K562 (cell line): ENCODE data around the gene NTM. TPM values are rescaled to one million over a fixed set of nuclear protein-coding genes. Genes with fewer than 3 reads are reported as not detected.

ENCODE experiments used
- ATAC-seq: fragments of 200-7000 bp; cut with Tn5 transposase; 3 replicates; pipeline ENCODE4 v1.9.1; 2020; ENCODE audit warnings: moderate library complexity
- BruUV-seq: library from RNA; stranded (reverse); fragments of 400-500 nt; replicated peaks from 2 replicates; lab custom pipeline; 2021; lab: Mats Ljungman, UMichigan
- CTCF ChIA-PET: fragments of 300-600 bp; formaldehyde crosslinking; extraction: SDS; loops from one replicate; lab custom pipeline; 2021; ENCODE audit warnings: low intra/inter-chr PET ratio; lab: Yijun Ruan, JAX
- POLR2A ChIA-PET: fragments of 300-600, 350-650 bp; sonication (Branson Sonifier 250); formaldehyde crosslinking; extraction: SDS; loops from one replicate; lab custom pipeline; 2021; ENCODE audit warnings: antibody characterized with exemption, inconsistent platforms; lab: Yijun Ruan, JAX
- DNase-seq, 4 experiments: peaks; one replicate each; pipeline versions ENCODE4 v3.0.0 to v3.0.0-alpha.2; 2011 to 2018; ENCODE audit warnings: low spot score in 3 of 4, mixed read lengths in 3 of 4; ENCODE audit errors: extremely low read depth in 1 of 4
- FAIRE-seq: peaks from 2 replicates; lab custom pipeline; 2011; peaks lifted over from hg19 to GRCh38; lab: Jason Lieb, UNC
- H2AFZ ChIP-seq: 2 replicates; pipeline ENCODE4 v1.6.0; 2011; ENCODE audit warnings: low read depth, low read length, control low read depth, inconsistent platforms
- H3K27ac ChIP-seq: fragments of 200-600 bp; 3 replicates; pipeline ENCODE4 v1.8.0; 2011; ENCODE audit warnings: low read depth, mild to moderate bottlenecking, control low read depth, inconsistent platforms, low read length, moderate library complexity, mixed read lengths; ENCODE audit errors: extremely low read depth
- H3K27me3 ChIP-seq, 2 experiments: fragments of 300-600 bp in 1 of 2; 2 replicates in 1 of 2; 3 replicates in 1 of 2; pipeline versions ENCODE4 v1.6.0 to v1.8.0; 2011; ENCODE audit warnings: inconsistent platforms in 2 of 2, low read length in 2 of 2, mild to moderate bottlenecking in 1 of 2, mixed read lengths in 1 of 2, moderate library complexity in 1 of 2; ENCODE audit not compliant: control insufficient read depth in 2 of 2, insufficient read depth in 2 of 2
- H3K36me3 ChIP-seq: fragments of 300-600 bp; 3 replicates; pipeline ENCODE4 v1.8.0; 2011; ENCODE audit warnings: mild to moderate bottlenecking, low read length, inconsistent platforms; ENCODE audit not compliant: control insufficient read depth, insufficient read depth
- H3K4me1 ChIP-seq, 2 experiments: fragments of 200-600 bp in 1 of 2; replicated peaks in 1 of 2; 2 replicates in 1 of 2; 3 replicates in 1 of 2; pipeline versions ENCODE4 v1.5.1 to v1.8.0; 2011; ENCODE audit warnings: inconsistent platforms in 2 of 2, low read length in 2 of 2, mild to moderate bottlenecking in 1 of 2, mixed read lengths in 1 of 2, moderate library complexity in 1 of 2; ENCODE audit not compliant: control insufficient read depth in 2 of 2, insufficient read depth in 2 of 2
- H3K4me2 ChIP-seq: 2 replicates; pipeline ENCODE4 v1.6.1; 2011; ENCODE audit warnings: low read length, control low read depth, inconsistent platforms, mixed read lengths; ENCODE audit not compliant: insufficient read depth
- H3K4me3 ChIP-seq: fragments of 200-600 bp; sonication (generic), shearing (Covaris generic); 2 replicates; pipeline ENCODE4 v1.5.1; 2016; ENCODE audit warnings: control low read depth, inconsistent platforms
- H3K79me2 ChIP-seq: fragments of 200-600 bp; 3 replicates; pipeline ENCODE4 v1.8.0; 2011; ENCODE audit warnings: low read length, inconsistent platforms; ENCODE audit not compliant: control insufficient read depth, insufficient read depth
- H3K9ac ChIP-seq, 2 experiments: 2 replicates each; pipeline versions ENCODE4 v1.6.0 to v1.6.1; 2011; ENCODE audit warnings: low read depth in 2 of 2, low read length in 2 of 2, control low read depth in 1 of 2, inconsistent platforms in 1 of 2, mild to moderate bottlenecking in 1 of 2, mixed read lengths in 1 of 2; ENCODE audit not compliant: insufficient read depth in 1 of 2
- H3K9me1 ChIP-seq: one replicate; pipeline ENCODE4 v1.6.0; 2011; ENCODE audit warnings: inconsistent platforms, mild to moderate bottlenecking, low read length, moderate library complexity; ENCODE audit not compliant: control insufficient read depth, insufficient read depth
- H3K9me3 ChIP-seq: replicated peaks from 2 replicates; pipeline ENCODE4 v1.5.1; 2011; ENCODE audit warnings: low read depth, low read length, inconsistent platforms; ENCODE audit not compliant: control insufficient read depth, insufficient read depth
- H4K20me1 ChIP-seq: replicated peaks from 2 replicates; pipeline ENCODE4 v1.6.1; 2011; ENCODE audit warnings: low read length, inconsistent platforms, mixed read lengths; ENCODE audit not compliant: control insufficient read depth, insufficient read depth
- BDP1 ChIP-seq: IDR thresholded peaks from 3 replicates; pipeline ENCODE4 v1.6.1; 2011; ENCODE audit not compliant: insufficient read length, insufficient read depth
- HNRNPUL1 ChIP-seq: fragments of 200-400 bp; formaldehyde crosslinking; IDR thresholded peaks from 2 replicates; pipeline ENCODE4 v1.6.1; 2017; ENCODE audit warnings: low read length
- MBD1 ChIP-seq: fragments of 250-450 bp; sonication (Bioruptor Pico); IDR thresholded peaks from 2 replicates; pipeline ENCODE4 v1.8.0; 2022; ENCODE audit warnings: inconsistent platforms
- TEAD1 ChIP-seq, 2 experiments: fragments of 450-650 bp in 1 of 2; sonication (generic) in 1 of 2; formaldehyde crosslinking; IDR thresholded peaks; 2 replicates each; pipeline versions ENCODE4 v1.4.0 to v1.8.0; 2020 to 2022; ENCODE audit warnings: mild to moderate bottlenecking in 2 of 2, missing genetic modification reagents in 1 of 2
- TRIM24 ChIP-seq, 2 experiments: fragments of 450-650 bp; IDR thresholded peaks; 2 replicates each; pipeline ENCODE4 v1.6.1; 2016
- ZNF121 ChIP-seq: sonication (generic); formaldehyde crosslinking; conservative IDR thresholded peaks from 2 replicates; pipeline ENCODE4 v1.8.0; 2022; ENCODE audit warnings: missing genetic modification reagents
- WGBS: fragments of 100-300 bp; shearing (Covaris generic); methylation state at CpG from one replicate; pipeline ENCODE4 v1.1.6; 2016; ENCODE audit warnings: low coverage, mixed read lengths; ENCODE audit not compliant: insufficient coverage; ENCODE audit errors: missing lambda C conversion rate; 5-methylcytosine and 5-hydroxymethylcytosine counted together
- in situ Hi-C: fragments of 300-500 bp; cut with MboI; formaldehyde crosslinking; loops from 4 replicates; pipeline ENCODE4 v1.15.0; 2018; ENCODE audit warnings: inconsistent platforms, mixed read lengths
- intact Hi-C: fragments of 100-400 bp; cut with micrococcal nuclease; formaldehyde crosslinking; loops from 2 replicates; pipeline ENCODE4 v1.14.2; 2022
- polyA plus RNA-seq, 8 experiments: library from polyadenylated mRNA; depleted of rRNA in 4 of 8; stranded (reverse) in 5 of 8; unstranded in 3 of 8; fragments of >200 nt; fragmentation: Nextera tagmentation in 2 of 8; fragmentation: Illumina TruSeq in 1 of 8; extraction: Ambion mirVana in 2 of 8; extraction: Trizol in 1 of 8; gene quantifications; 2 replicates each; pipeline versions ENCODE4 v1.2.1 to v1.2.3, GENCODE V29; 2011 to 2014; ENCODE audit warnings: inconsistent platforms in 1 of 8, missing spikeins in 1 of 8
- total RNA-seq, 7 experiments: library from RNA; depleted of rRNA in 6 of 7; stranded (reverse); fragments of >200 nt in 6 of 7; fragmentation: Illumina TruSeq in 2 of 7; extraction: Trizol in 2 of 7; gene quantifications; 2 replicates each; pipeline versions ENCODE4 v1.2.1 to v1.2.3, GENCODE V29; 2011 to 2021; ENCODE audit warnings: low replicate concordance in 1 of 7

The NTM gene
- total and polyA plus RNA-seq, 9 of the 15 experiments (the other 6 are each of a cell fraction or from before 2014, with no cell fraction given): not detected

- no TSS peak for BruUV-seq
- H2AFZ ChIP-seq: no peak overlapping the region
- no peaks in the 10 kb centered on the region for H3K9me3 ChIP-seq
- H3K4me2 ChIP-seq: no peak overlapping the region
- no peaks in the 10 kb centered on the region for H3K36me3 ChIP-seq
- H3K79me2 ChIP-seq: no peaks in the 10 kb centered on the region
- TF ChIP-seq TRIM24 (IDR thresholded peaks at IDR 0.05) (no peak), MBD1 (CRISPR knock-in tag) (no peak), ZNF121 (CRISPR knock-in tag) (no peak), HNRNPUL1 (no peak), TEAD1 (CRISPR knock-in tag; IDR thresholded peaks at IDR 0.05) (no peak), BDP1 (no peak)
- TF ChIP-seq, all 486 proteins: peak for 0
- no peak overlapping the region for H3K27ac ChIP-seq
- intact Hi-C loops: no loop called here
- no peak for ATAC-seq
- in situ Hi-C loops: no loop called here
- no peak overlapping the region for H3K4me3 ChIP-seq
- ChIA-PET POLR2A (no interaction called here), CTCF (no interaction called here)
- no peak for FAIRE-seq
- H3K9me1 ChIP-seq: no peaks in the 10 kb centered on the region
- DNase-seq: no peak
- no peaks in the 10 kb centered on the region for H3K4me1 ChIP-seq
- H4K20me1 ChIP-seq: no peaks in the 10 kb centered on the region
- H3K27me3 ChIP-seq: no peaks in the 10 kb centered on the region
- WGBS: 0% methylated on average over 4 of the region's 4 CpGs
- H3K9ac ChIP-seq: no peak overlapping the region
Observed at GRCh38 chr11:131906963-131907362, 536.5 kb downstream of the NTM start.
